NCI-H2227 (cell line): Measurements from ENCODE around the gene PRICKLE4.

ENCODE experiments used
- DNase-seq: peaks from one replicate; lab custom pipeline; 2025; ENCODE audit not compliant: unreplicated experiment; lab: John Stamatoyannopoulos, UW

The PRICKLE4 gene

DNA sequence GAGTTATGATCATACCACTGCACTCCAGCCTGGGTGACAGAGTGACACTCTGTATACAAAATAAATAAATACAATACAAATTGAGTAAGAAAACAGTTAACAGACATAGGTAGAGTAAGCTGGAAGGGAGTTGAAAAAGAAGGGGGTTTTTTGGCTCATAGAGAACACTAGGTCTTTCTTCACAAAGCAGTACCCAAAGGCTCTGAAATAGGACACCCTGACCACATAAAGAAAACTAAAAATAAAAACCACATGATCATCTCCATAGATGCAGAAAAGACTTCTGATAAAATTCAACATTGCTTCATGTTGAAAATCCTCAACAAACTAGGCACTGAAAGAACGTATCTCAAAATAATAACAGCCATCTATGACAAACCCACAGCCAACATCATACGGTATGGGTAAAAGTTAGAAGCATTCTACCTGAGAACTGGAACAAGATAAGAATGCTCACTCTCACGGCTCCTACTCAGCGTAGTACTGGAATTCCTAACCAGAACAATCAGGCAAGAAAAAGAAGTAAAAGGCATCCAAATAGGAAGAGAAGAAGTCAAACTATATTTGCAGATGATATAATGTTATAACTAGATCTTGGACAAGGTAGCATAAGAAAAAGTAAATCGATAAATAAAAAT, 55.6 kb downstream of the PRICKLE4 start:
- DNase-seq: no peak

DNA sequence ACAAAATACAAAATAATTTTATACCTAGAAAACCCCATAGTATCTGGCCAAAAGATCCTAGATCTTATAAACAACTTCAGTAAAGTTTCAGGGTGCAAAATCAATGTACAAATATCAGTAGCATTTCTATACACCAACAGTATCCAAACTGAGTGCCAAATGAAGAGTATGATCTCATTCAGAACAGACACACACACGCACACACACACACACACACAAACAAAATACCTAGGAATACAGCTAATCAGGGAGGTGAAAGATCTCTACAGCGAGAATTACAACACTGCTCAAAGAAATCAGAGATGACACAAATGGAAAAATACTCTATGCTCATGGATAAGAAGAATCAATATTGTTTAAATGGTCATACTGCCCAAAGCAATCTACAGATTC, 56.1 kb downstream of the PRICKLE4 start:
- DNase-seq: no peak
